ENCODE results near the gene GATA2.

Gene GATA2

DNA sequence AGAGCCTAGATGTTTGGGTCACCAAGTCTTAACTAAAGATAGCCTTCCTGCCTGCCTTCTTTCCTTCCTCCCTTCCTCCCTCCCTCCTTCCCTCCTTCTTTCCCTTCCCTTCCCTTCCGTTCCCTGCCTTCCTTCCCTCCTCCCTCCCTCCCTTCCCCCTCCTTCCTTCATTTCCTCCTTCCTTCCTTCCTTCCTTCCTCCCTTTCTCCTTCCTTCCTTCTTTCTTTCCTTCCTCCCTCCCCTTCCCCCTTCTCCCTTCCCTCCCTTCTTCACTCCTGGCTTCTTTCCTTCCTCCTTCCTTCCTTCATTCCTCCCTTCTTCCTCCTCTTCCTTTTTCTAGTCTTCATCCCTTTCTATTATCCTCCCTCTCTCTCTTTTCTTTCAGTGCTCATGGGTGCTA lies 28.3 kb downstream of the GATA2 start:
- H3K4me3 ChIP-seq (ENCODE audit: low read depth, low read length): no peak overlapping the region
- TF ChIP-seq, protein P1, sequence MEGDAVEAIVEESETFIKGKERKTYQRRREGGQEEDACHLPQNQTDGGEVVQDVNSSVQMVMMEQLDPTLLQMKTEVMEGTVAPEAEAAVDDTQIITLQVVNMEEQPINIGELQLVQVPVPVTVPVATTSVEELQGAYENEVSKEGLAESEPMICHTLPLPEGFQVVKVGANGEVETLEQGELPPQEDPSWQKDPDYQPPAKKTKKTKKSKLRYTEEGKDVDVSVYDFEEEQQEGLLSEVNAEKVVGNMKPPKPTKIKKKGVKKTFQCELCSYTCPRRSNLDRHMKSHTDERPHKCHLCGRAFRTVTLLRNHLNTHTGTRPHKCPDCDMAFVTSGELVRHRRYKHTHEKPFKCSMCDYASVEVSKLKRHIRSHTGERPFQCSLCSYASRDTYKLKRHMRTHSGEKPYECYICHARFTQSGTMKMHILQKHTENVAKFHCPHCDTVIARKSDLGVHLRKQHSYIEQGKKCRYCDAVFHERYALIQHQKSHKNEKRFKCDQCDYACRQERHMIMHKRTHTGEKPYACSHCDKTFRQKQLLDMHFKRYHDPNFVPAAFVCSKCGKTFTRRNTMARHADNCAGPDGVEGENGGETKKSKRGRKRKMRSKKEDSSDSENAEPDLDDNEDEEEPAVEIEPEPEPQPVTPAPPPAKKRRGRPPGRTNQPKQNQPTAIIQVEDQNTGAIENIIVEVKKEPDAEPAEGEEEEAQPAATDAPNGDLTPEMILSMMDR (IDR thresholded peaks at IDR 0.05; ENCODE audit: low read depth, low read length): no peak
- no peak for TF ChIP-seq MYC (IDR thresholded peaks at IDR 0.05; ENCODE audit: low read depth, low read length)
- TF ChIP-seq POLR2A (IDR thresholded peaks at IDR 0.05; ENCODE audit: extremely low read depth, insufficient read length): no peak
- TF ChIP-seq MAX (IDR thresholded peaks at IDR 0.05; ENCODE audit: low read depth, low read length): no peak
- DNase-seq (ENCODE audit: low read depth): no peak

DNA sequence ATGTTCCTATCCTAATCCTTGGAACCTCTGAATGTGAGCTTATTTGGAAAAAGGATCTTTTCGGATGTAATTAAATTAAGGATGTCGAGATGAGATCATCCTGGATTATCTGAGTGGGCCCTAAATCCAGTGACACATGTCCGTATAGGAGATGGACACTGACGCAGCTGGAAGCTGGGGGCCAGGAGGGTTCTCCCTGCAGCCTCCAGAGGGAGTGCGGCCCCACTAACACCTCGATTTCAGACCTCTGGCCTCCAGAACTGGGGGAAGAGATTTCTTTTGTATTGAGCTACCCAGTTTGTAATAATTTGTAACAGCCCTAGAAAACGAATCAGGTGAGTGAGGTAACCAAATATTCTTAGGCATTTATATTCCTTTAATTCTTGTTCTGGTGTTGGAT lies 28.8 kb downstream of the GATA2 start:
- DNase-seq (ENCODE audit: low read depth): no peak
- no peak overlapping the region for H3K4me3 ChIP-seq (ENCODE audit: low read depth, low read length)
- TF ChIP-seq MYC (IDR thresholded peaks at IDR 0.05; ENCODE audit: low read depth, low read length): no peak
- TF ChIP-seq, protein P1 (IDR thresholded peaks at IDR 0.05; ENCODE audit: low read depth, low read length): no peak
- no peak for TF ChIP-seq MAX (IDR thresholded peaks at IDR 0.05; ENCODE audit: low read depth, low read length)
- TF ChIP-seq POLR2A (IDR thresholded peaks at IDR 0.05; ENCODE audit: extremely low read depth, insufficient read length): no peak

DNA sequence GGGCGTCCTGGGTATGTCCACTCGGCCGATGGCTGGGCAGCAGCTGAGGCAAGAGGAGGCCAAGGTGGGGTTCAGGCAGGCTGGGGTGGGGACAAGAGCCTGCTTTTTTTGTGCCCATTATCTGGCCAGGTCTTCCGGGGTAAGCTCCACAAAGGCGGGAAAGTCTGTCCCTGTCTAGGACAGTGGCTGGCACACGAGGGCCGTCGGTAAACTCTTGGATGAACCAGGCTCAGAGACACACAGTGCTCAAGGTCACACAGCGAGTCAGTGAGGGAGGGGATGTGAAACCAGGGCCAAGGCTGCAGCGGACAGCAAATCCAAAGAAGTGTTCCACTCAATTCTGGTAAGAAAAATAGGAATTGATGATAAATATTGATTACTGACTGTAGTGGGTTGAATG lies 29.2 kb downstream of the GATA2 start:
- no peak for DNase-seq (ENCODE audit: low read depth)
- no peak for TF ChIP-seq MYC (IDR thresholded peaks at IDR 0.05; ENCODE audit: low read depth, low read length)
- TF ChIP-seq MAX (IDR thresholded peaks at IDR 0.05; ENCODE audit: low read depth, low read length): no peak
- TF ChIP-seq, protein P1 (IDR thresholded peaks at IDR 0.05; ENCODE audit: low read depth, low read length): no peak
- no peak for TF ChIP-seq POLR2A (IDR thresholded peaks at IDR 0.05; ENCODE audit: extremely low read depth, insufficient read length)
- H3K4me3 ChIP-seq (ENCODE audit: low read depth, low read length): no peak overlapping the region

GRCh38 chr3:128463354-128463753 lies 29.6 kb downstream of the GATA2 start:
- DNase-seq (ENCODE audit: low read depth): no peak
- H3K4me3 ChIP-seq (ENCODE audit: low read depth, low read length): no peak overlapping the region
- TF ChIP-seq MAX (IDR thresholded peaks at IDR 0.05; ENCODE audit: low read depth, low read length) (no peak), POLR2A (IDR thresholded peaks at IDR 0.05; ENCODE audit: extremely low read depth, insufficient read length) (no peak), MYC (IDR thresholded peaks at IDR 0.05; ENCODE audit: low read depth, low read length) (no peak)
- TF ChIP-seq, protein P1 (IDR thresholded peaks at IDR 0.05; ENCODE audit: low read depth, low read length): no peak

- TF ChIP-seq MYC (IDR thresholded peaks at IDR 0.05; ENCODE audit: low read depth, low read length) (no peak), POLR2A (IDR thresholded peaks at IDR 0.05; ENCODE audit: extremely low read depth, insufficient read length) (no peak)
- TF ChIP-seq, protein P1 (IDR thresholded peaks at IDR 0.05; ENCODE audit: low read depth, low read length): no peak
- DNase-seq (ENCODE audit: low read depth): no peak
- no peak overlapping the region for H3K4me3 ChIP-seq (ENCODE audit: low read depth, low read length)
These were observed 30.1 kb downstream of the GATA2 start for GRCh38 chr3:128462931-128463330.

GRCh38 chr3:128462341-128462910 lies 30.6 kb downstream of the GATA2 start:
- H3K4me3 ChIP-seq (ENCODE audit: low read depth, low read length): no peak overlapping the region
- DNase-seq (ENCODE audit: low read depth): no peak
- no peak for TF ChIP-seq POLR2A (IDR thresholded peaks at IDR 0.05; ENCODE audit: extremely low read depth, insufficient read length)
- TF ChIP-seq MYC (IDR thresholded peaks at IDR 0.05; ENCODE audit: low read depth, low read length): no peak

All from NB4 (cell line).